Measurements from ENCODE around the gene GPAT3.
A peak's percentile ranks its signal among the peaks of the same experiment; 100 is the strongest.
"Not testable (repeated sequence)": the region's sequence is repeated elsewhere in the genome, so short reads cannot be mapped to it uniquely, and the experiment has no call there.

Gene GPAT3

DNA sequence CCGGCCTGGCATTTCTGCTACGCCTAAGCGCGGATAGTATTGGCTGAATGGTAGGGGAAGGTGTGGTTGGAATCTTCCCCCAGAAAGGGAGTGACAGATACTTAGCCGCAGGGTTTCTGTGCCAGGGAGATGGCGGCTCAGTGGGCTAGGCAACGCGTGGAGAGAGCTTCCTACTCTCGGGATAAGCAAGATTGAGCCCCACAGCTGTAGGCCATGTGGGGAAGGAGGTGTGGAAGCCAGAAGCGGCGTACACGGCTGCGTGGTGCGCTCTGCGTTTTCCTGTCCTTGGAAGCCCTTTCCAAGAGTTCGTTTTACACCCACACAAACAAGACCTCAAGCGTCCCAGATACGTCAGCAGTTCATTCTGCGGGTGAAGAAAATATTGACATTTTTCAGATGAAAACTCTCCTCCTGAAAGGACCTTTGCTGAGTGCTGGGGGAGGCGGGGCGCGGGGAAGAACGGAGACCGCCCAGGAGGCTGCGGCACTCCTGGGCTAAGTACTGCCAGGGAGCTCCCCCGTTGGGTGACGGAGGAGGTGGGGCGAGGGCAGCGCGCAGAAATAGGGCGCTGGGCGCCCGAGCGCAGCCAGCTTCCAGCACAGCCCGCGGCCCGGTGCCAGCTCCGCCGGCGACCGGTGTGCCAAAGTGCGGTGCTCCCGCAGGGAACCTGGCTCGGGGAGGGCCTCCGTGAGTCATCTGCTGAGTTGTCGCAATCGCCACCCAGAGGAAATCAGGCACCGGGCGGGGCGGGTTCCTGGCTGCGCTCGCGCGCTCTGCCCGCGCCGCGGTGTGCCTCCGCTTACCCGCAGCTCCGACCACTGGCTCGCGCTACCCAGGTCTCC is at the start of gene GPAT3:
TSS of gene GPAT3 (plus strand) at position 589 of the 842 bp plus-strand sequence. CDS start 515 bp downstream, outside the sequence.
- peak; percentile 8 for DNase-seq (ENCODE audit: low read depth)
- H3K4me3 ChIP-seq (ENCODE audit: low read depth, low read length): peak within 1 kb of the TSS; percentile 61
- TF ChIP-seq, protein P1, sequence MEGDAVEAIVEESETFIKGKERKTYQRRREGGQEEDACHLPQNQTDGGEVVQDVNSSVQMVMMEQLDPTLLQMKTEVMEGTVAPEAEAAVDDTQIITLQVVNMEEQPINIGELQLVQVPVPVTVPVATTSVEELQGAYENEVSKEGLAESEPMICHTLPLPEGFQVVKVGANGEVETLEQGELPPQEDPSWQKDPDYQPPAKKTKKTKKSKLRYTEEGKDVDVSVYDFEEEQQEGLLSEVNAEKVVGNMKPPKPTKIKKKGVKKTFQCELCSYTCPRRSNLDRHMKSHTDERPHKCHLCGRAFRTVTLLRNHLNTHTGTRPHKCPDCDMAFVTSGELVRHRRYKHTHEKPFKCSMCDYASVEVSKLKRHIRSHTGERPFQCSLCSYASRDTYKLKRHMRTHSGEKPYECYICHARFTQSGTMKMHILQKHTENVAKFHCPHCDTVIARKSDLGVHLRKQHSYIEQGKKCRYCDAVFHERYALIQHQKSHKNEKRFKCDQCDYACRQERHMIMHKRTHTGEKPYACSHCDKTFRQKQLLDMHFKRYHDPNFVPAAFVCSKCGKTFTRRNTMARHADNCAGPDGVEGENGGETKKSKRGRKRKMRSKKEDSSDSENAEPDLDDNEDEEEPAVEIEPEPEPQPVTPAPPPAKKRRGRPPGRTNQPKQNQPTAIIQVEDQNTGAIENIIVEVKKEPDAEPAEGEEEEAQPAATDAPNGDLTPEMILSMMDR (IDR thresholded peaks at IDR 0.05; ENCODE audit: control insufficient read depth, extremely low read depth, insufficient read depth): no peak

DNA sequence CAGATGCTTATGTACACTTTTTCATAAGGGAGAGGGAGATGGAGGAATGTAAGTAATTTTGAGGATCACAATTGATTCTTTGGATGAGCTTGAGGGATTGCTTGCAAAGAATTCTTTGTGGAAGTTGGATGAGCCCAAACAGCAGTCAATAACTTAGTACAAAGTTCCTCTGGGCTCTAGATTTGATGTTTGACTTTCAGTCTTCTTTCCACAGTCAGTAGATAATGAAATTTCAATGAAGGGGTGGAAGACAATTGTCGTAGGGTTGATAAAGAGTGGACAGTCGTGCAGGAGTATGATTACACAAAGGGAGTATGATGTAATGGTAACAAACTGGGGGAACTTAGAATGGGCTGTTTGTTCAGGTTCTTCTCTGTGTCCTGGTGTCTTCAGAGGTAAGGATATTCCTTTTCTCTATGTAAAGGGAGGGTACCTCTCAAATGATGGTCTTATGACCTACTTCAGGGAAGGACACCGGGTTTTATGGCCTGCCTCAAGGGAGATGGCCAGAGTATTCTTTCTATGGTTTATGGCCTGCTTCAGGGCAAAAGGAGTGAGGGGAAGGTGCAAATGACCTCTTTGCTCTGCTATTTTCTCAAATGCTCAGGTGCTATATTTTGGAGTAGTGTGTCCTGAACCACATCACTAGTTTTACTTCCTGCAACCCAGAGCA is 49.3 kb upstream of the GPAT3 start:
- H3K4me3 ChIP-seq (ENCODE audit: low read depth, low read length): no peak overlapping the region
- DNase-seq (ENCODE audit: low read depth): no peak
- TF ChIP-seq, protein P1 (IDR thresholded peaks at IDR 0.05; ENCODE audit: control insufficient read depth, extremely low read depth, insufficient read depth): no peak

DNA sequence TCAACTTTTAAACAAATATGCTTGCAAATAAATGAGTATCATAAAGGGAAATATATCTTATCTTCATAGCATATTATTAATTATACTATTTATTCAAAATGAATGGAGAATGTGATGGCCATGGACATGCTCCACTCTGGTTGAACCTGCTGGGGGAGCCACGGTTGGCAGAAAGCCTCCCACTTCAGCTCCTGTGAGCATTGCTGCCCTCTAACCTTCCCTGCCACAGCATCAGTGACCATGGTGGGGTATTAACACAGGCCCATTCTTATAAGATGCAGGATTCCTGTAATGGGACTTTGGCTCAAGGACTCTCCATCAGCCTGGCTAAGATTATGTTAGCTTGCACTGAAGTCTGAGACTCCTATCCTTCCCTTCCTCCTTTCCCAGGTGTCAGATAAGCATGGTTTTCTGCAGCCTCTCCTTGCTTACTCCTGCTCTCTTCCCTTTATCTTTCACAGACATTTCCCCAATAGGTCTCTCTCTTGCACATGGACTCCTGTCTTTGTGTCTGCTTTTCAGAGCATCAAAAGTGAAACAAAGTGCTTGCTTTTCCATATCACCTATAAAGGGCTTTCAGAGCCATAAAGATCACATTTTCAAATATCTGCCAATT is 46.1 kb upstream of the GPAT3 start:
- H3K4me3 ChIP-seq (ENCODE audit: low read depth, low read length): no peak overlapping the region
- DNase-seq (ENCODE audit: low read depth): no peak
- TF ChIP-seq, protein P1 (IDR thresholded peaks at IDR 0.05; ENCODE audit: control insufficient read depth, extremely low read depth, insufficient read depth): no peak

DNA sequence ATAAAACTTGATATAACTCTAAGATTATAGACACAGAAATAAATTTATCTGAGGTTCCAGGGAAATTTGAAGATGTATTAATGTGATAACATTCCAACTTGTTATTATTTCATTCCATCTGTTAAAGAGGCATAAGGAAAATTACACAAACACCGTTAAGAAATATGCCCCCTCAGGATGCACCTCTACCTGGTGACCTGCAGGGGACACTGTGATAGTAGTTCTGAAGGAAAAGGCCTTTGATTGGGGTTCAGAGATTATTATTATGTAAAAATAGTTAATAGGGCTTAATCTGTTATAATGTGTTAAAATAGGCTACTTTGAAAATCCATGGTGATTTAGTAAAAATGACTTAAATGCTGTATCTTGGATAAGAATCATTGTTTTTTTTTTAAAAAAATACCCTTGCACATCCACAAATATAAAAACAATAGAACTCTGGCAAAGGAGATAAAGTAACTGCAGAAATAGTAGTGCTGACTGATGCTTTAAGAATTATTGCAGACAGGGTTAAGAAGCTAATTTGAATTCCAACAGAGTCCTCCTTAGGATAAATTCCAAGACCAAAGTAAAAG is 44.9 kb upstream of the GPAT3 start:
- TF ChIP-seq, protein P1 (IDR thresholded peaks at IDR 0.05; ENCODE audit: control insufficient read depth, extremely low read depth, insufficient read depth): peak; percentile 74
- no peak overlapping the region for H3K4me3 ChIP-seq (ENCODE audit: low read depth, low read length)
- DNase-seq (ENCODE audit: low read depth): no peak

DNA sequence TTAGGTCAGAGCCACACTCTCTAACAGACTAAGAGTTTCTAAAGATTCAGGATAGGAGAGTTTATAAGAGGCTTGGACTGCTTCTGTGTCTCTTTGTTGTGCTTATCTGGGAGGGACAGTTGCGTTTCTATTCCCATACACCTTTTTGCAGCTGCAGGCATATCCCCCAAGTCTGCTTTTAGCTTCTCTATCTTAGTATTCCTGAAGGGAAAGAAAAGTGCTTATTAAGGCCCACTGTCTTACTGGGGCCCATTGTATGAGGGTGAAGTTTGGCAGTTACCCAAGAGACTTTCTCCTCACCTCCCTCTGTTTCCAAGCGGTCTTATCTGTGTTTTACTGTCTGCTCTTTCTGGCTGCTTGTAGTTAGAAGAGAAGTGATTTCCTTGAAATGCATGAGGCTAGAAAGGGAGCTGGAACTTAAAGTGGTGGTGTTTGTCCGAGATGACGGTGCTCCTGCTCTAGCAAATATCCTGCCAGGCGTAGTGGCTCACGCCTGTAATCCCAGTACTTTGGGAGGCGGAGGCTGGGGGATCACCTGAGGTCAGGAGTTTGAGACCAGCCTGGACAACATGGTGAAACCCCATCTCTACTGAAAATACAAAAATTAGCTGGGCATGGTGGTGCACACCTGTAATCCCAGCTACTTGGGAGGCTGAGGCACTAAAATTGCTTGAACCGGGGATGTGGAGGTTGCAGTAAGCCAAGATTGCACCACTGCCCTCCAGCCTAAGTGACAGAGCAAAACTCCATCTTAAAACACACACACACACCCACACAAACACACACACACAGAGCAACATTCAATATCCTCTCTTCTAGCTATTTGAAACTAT is 39.6 kb upstream of the GPAT3 start:
- DNase-seq (ENCODE audit: low read depth); H3K4me3 ChIP-seq (ENCODE audit: low read depth, low read length): not testable (repeated sequence)

DNA sequence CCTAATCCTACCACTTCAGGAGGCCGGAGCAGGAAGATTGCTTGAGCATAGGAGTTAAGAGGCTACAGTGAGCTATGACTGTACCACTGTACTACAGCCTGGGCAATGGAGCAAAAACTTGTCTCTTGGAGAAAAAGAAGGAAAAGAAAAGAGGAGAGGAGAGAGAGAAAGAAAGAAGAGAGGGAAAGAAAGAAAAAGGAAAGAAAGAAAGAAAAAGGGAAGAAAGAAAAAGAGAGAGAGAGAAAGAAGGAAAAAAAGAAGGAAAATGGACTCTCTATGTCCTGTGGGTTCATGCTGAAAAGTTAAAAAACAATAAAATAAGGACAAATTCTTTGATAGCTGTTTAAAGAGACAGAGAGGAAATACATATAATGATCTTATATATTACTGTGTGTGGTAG is 37.7 kb upstream of the GPAT3 start:
- H3K4me3 ChIP-seq (ENCODE audit: low read depth, low read length): no peak overlapping the region
- TF ChIP-seq, protein P1 (IDR thresholded peaks at IDR 0.05; ENCODE audit: control insufficient read depth, extremely low read depth, insufficient read depth): no peak
- DNase-seq (ENCODE audit: low read depth): no peak

GRCh38 chr4:83501671-83502070 is 34.2 kb upstream of the GPAT3 start:
- H3K4me3 ChIP-seq (ENCODE audit: low read depth, low read length): not testable (repeated sequence)

More at GRCh38 chr4:83501671-83502070, 34.2 kb upstream of the GPAT3 start:
- DNase-seq (ENCODE audit: low read depth): not testable (repeated sequence)

All from LNCaP clone FGC (cell line).